GM12865 (cell line): ENCODE measurements around the gene C10orf62.

Experiments
- DNase-seq: peaks from one replicate; pipeline ENCODE4 v3.0.0; 2010; ENCODE audit warnings: low read depth
- H3K4me3 ChIP-seq: 2 replicates; pipeline ENCODE4 v1.5.1; 2011; ENCODE audit warnings: mild to moderate bottlenecking, low read depth, low read length, control low read depth
- TF ChIP-seq, protein P1 (sequence below): IDR thresholded peaks from 2 replicates; pipeline ENCODE4 v1.5.1; 2011; ENCODE audit warnings: low read length, control low read depth, low read depth, inconsistent platforms; ENCODE audit not compliant: insufficient read depth; ENCODE audit errors: missing control alignments

C10orf62 gene

DNA sequence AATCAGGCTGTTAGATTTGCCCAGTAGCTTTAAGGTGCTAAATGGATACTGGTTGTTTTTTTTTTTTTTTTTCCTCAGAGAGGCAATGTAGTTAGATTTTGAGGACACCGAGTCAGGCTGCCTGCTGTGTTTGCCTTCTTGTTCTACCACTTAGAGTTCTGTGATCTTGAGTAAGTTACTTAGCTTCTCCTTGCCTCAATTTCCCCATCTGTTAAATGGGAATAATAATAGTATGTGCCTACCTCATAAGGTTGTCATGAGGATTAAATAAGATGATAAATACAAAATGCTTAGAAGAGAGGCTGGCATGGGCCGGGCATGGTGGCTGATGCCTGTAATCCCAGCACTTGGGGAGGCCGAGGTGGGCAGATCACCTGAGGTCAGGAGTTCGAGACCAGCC lies 29.2 kb downstream of the C10orf62 start:
- TF ChIP-seq, protein P1, sequence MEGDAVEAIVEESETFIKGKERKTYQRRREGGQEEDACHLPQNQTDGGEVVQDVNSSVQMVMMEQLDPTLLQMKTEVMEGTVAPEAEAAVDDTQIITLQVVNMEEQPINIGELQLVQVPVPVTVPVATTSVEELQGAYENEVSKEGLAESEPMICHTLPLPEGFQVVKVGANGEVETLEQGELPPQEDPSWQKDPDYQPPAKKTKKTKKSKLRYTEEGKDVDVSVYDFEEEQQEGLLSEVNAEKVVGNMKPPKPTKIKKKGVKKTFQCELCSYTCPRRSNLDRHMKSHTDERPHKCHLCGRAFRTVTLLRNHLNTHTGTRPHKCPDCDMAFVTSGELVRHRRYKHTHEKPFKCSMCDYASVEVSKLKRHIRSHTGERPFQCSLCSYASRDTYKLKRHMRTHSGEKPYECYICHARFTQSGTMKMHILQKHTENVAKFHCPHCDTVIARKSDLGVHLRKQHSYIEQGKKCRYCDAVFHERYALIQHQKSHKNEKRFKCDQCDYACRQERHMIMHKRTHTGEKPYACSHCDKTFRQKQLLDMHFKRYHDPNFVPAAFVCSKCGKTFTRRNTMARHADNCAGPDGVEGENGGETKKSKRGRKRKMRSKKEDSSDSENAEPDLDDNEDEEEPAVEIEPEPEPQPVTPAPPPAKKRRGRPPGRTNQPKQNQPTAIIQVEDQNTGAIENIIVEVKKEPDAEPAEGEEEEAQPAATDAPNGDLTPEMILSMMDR: no peak
- no peak overlapping the region for H3K4me3 ChIP-seq
- DNase-seq: no peak

GRCh38 chr10:97623277-97623676 lies 33.8 kb downstream of the C10orf62 start:
- DNase-seq: no peak
- H3K4me3 ChIP-seq: no peak overlapping the region
- TF ChIP-seq, protein P1: no peak

DNA sequence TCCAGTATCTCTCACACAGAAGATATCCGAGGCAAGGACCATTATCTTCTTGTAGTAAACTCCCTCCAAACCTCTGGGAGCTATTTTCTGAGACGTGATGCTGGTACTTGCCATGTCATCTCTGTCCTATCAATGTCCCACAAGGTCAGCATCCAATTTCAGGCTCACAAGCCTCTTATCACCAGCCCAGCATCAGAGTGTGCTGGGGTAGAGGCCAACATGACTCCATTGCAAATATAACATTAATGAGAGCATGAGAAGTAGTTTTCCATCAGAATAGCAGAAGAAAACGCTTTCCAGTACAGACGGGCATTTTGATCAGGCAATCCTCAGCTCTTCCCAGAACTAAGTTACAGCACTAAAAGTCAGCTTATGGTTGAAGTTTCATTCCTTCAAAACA lies 38.2 kb downstream of the C10orf62 start:
- no peak for DNase-seq
- TF ChIP-seq, protein P1: no peak

GRCh38 chr10:97628228-97628627 lies 38.7 kb downstream of the C10orf62 start:
- H3K4me3 ChIP-seq: no peak overlapping the region
- no peak for DNase-seq
- TF ChIP-seq, protein P1: no peak

More for the DNA sequence above, 38.2 kb downstream of the C10orf62 start:
- H3K4me3 ChIP-seq: no peak overlapping the region

GRCh38 chr10:97629289-97629688 lies 39.8 kb downstream of the C10orf62 start:
- DNase-seq: no peak
- TF ChIP-seq, protein P1: no peak
- H3K4me3 ChIP-seq: no peak overlapping the region

- no peak overlapping the region for H3K4me3 ChIP-seq
- no peak for DNase-seq
- TF ChIP-seq, protein P1: no peak
Measured at GRCh38 chr10:97631098-97631497, 41.6 kb downstream of the C10orf62 start.
